Muscle layer of duodenum (tissue), 2 donors: ENCODE measurements around the gene ZBED3.
"Not testable (repeated sequence)": the region's sequence is repeated elsewhere in the genome, so short reads cannot be mapped to it uniquely, and the experiment has no call there.

ENCODE experiments used
- H3K27ac ChIP-seq: one replicate; pipeline ENCODE4 v1.7.0; 2013; ENCODE audit warnings: mild to moderate bottlenecking, low read length
- H3K27me3 ChIP-seq: one replicate; pipeline ENCODE4 v1.7.0; 2013; ENCODE audit warnings: low read depth, mild to moderate bottlenecking, control low read depth, low read length
- H3K36me3 ChIP-seq, 2 donors: one replicate each; pipeline ENCODE4 v1.7.0; 2013; ENCODE audit warnings: low read length in 2 of 2, control low read depth in 1 of 2, mild to moderate bottlenecking in 1 of 2; ENCODE audit not compliant: insufficient read depth in 2 of 2, control insufficient read depth in 1 of 2
- H3K4me1 ChIP-seq, 2 donors: one replicate each; pipeline ENCODE4 v1.7.0; 2013; ENCODE audit warnings: low read length in 2 of 2, mild to moderate bottlenecking in 2 of 2, control low read depth in 1 of 2, moderate library complexity in 1 of 2; ENCODE audit not compliant: insufficient read depth in 2 of 2, control insufficient read depth in 1 of 2
- H3K4me3 ChIP-seq, 2 donors: one replicate each; pipeline ENCODE4 v1.7.0; 2013; ENCODE audit warnings: low read length in 2 of 2, low read depth in 1 of 2, mild to moderate bottlenecking in 1 of 2
- H3K9me3 ChIP-seq, 2 donors: one replicate each; pipeline ENCODE4 v1.7.0; 2013; ENCODE audit warnings: low read length in 2 of 2, control low read depth in 1 of 2, mild to moderate bottlenecking in 1 of 2; ENCODE audit not compliant: control insufficient read depth in 1 of 2
- donor health status: healthy.

ZBED3 gene

GRCh38 chr5:77103457-77103856 is 16.4 kb upstream of the ZBED3 start:
- Histone ChIP-seq H3K4me1 (no peaks in the 10 kb centered on the region), H3K27me3 (no peaks in the 10 kb centered on the region)

GRCh38 chr5:77102549-77102948 is 15.5 kb upstream of the ZBED3 start:
- Histone ChIP-seq H3K4me3 (no peak overlapping the region), H3K36me3 (peaks cover 0 to 8% of the 10 kb centered on the region in 2 donors), H3K27me3 (no peaks in the 10 kb centered on the region), H3K27ac (no peak overlapping the region), H3K4me1 (no peaks in the 10 kb centered on the region), H3K9me3 (no peaks in the 10 kb centered on the region)

More at GRCh38 chr5:77103457-77103856, 16.4 kb upstream of the ZBED3 start:
- H3K9me3 ChIP-seq, result no peaks in the 10 kb centered on the region
- no peak overlapping the region for H3K27ac ChIP-seq
- peaks cover 0 to 8% of the 10 kb centered on the region in 2 donors for H3K36me3 ChIP-seq
- H3K4me3 ChIP-seq, result no peak overlapping the region

GRCh38 chr5:77101298-77101697 is 14.2 kb upstream of the ZBED3 start:
- Histone ChIP-seq H3K36me3 (peaks cover 0 to 8% of the 10 kb centered on the region in 2 donors), H3K27ac (no peak overlapping the region), H3K4me3 (no peak overlapping the region)

GRCh38 chr5:77095189-77095588 is 8.1 kb upstream of the ZBED3 start:
- Histone ChIP-seq H3K9me3 (no peaks in the 10 kb centered on the region), H3K4me1 (no peaks in the 10 kb centered on the region), H3K36me3 (no peaks in the 10 kb centered on the region), H3K4me3 (no peak overlapping the region), H3K27ac (no peak overlapping the region), H3K27me3 (no peaks in the 10 kb centered on the region)

More at GRCh38 chr5:77101298-77101697, 14.2 kb upstream of the ZBED3 start:
- no peaks in the 10 kb centered on the region for H3K4me1 ChIP-seq
- no peaks in the 10 kb centered on the region for H3K27me3 ChIP-seq
- no peaks in the 10 kb centered on the region for H3K9me3 ChIP-seq

GRCh38 chr5:77087484-77088261 is 588 bp upstream of the ZBED3 start:
- Histone ChIP-seq H3K27me3 (no peaks in the 10 kb centered on the region), H3K9me3 (no peaks in the 10 kb centered on the region), H3K4me3 (peak overlapping the region; percentile 59 to 74), H3K27ac (peak overlapping the region; percentile 74), H3K4me1 (peaks cover 0 to 21% of the 10 kb centered on the region in 2 donors), H3K36me3 (peaks cover 0 to 5% of the 10 kb centered on the region in 2 donors)

- Histone ChIP-seq H3K36me3 (peaks cover 0 to 5% of the 10 kb centered on the region in 2 donors), H3K4me3 (peak overlapping the region; percentile 59 to 74), H3K27ac (peak overlapping the region; percentile 74), H3K4me1 (peaks cover 0 to 21% of the 10 kb centered on the region in 2 donors), H3K9me3 (no peaks in the 10 kb centered on the region), H3K27me3 (no peaks in the 10 kb centered on the region)
Observed at GRCh38 chr5:77086368-77086688, 757 bp downstream of the ZBED3 start.

- Histone ChIP-seq H3K4me3 (no peak overlapping the region), H3K9me3 (no peaks in the 10 kb centered on the region), H3K27ac (no peak overlapping the region), H3K36me3 (peaks cover 0 to 5% of the 10 kb centered on the region in 2 donors), H3K27me3 (no peaks in the 10 kb centered on the region), H3K4me1 (peaks cover 0 to 16% of the 10 kb centered on the region in 2 donors)
Observed at GRCh38 chr5:77083088-77083487, 4.0 kb downstream of the ZBED3 start.

GRCh38 chr5:77082280-77082679 is 4.8 kb downstream of the ZBED3 start:
- H3K36me3 ChIP-seq, result peaks cover 0 to 5% of the 10 kb centered on the region in 2 donors
- peaks cover 0 to 8% of the 10 kb centered on the region in 2 donors for H3K4me1 ChIP-seq
- H3K9me3 ChIP-seq, result no peaks in the 10 kb centered on the region
- H3K27me3 ChIP-seq, result no peaks in the 10 kb centered on the region
- H3K4me3 ChIP-seq, result no peak overlapping the region
- no peak overlapping the region for H3K27ac ChIP-seq

GRCh38 chr5:77080905-77081304 is 6.2 kb downstream of the ZBED3 start:
- Histone ChIP-seq H3K4me3 (no peak overlapping the region), H3K27ac (no peak overlapping the region), H3K36me3 (peaks cover 0 to 5% of the 10 kb centered on the region in 2 donors), H3K9me3 (no peaks in the 10 kb centered on the region), H3K4me1 (peaks cover 0 to 9% of the 10 kb centered on the region in 2 donors), H3K27me3 (no peaks in the 10 kb centered on the region)

- not testable (repeated sequence) for H3K27me3 ChIP-seq, H3K4me3 ChIP-seq, H3K4me1 ChIP-seq, H3K36me3 ChIP-seq, H3K9me3 ChIP-seq, H3K27ac ChIP-seq
Observed at GRCh38 chr5:77080479-77080878, 6.6 kb downstream of the ZBED3 start.

GRCh38 chr5:77077829-77078176 is 9.3 kb downstream of the ZBED3 start:
- Histone ChIP-seq H3K27ac (no peak overlapping the region), H3K4me3 (peak overlapping the region in 1 of 2 donors; percentile 63), H3K9me3 (no peaks in the 10 kb centered on the region), H3K36me3 (no peaks in the 10 kb centered on the region), H3K4me1 (peaks cover 0 to 6% of the 10 kb centered on the region in 2 donors), H3K27me3 (no peaks in the 10 kb centered on the region)
